GM18951 (cell line): Measurements from ENCODE around the gene ALKAL2.

Experiments
- POLR2A ChIP-seq: IDR thresholded peaks from 4 replicates; pipeline ENCODE4 v1.6.1; 2011; ENCODE audit warnings: mild to moderate bottlenecking; ENCODE audit not compliant: insufficient read length, insufficient read depth; ENCODE audit errors: extremely low read depth
- in situ Hi-C: fragments of 300-500 bp; cut with MboI; formaldehyde crosslinking; loops from one replicate; pipeline ENCODE4 v1.12.0; 2022; ENCODE audit warnings: low sequenced_read_pairs, mixed read lengths, inconsistent platforms; ENCODE audit not compliant: unreplicated experiment

Gene ALKAL2

GRCh38 chr2:273333-273732 is 14.6 kb downstream of the ALKAL2 start:
- in situ Hi-C loops = no loop called here
- TF ChIP-seq POLR2A = no peak

DNA sequence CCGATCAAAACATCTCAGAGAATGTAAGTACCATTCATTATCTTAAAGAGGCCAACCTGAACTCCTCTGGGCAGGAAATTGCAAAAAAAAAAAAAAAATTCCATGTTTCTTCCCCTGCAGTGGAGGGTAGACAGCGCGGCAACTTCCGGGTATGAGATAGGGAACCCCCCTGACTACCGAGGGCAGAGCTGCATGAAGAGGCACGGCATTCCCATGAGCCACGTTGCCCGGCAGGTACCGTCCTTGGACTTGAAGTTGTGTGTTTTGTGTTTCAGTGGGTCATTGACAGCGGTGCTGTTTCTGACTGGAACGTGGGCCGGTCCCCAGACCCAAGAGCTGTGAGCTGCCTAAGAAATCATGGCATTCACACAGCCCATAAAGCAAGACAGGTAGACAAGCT is 16.0 kb downstream of the ALKAL2 start:
- no peak for TF ChIP-seq POLR2A
- in situ Hi-C loops = no loop called here

GRCh38 chr2:270861-271260 is 17.0 kb downstream of the ALKAL2 start:
- no peak for TF ChIP-seq POLR2A
- in situ Hi-C loops = no loop called here

- no peak for TF ChIP-seq POLR2A
- in situ Hi-C loops = no loop called here
Measured at GRCh38 chr2:269356-270030, 18.4 kb downstream of the ALKAL2 start.

- in situ Hi-C loops = no loop called here
- no peak for TF ChIP-seq POLR2A
Measured at GRCh38 chr2:268323-268722, 19.6 kb downstream of the ALKAL2 start.

DNA sequence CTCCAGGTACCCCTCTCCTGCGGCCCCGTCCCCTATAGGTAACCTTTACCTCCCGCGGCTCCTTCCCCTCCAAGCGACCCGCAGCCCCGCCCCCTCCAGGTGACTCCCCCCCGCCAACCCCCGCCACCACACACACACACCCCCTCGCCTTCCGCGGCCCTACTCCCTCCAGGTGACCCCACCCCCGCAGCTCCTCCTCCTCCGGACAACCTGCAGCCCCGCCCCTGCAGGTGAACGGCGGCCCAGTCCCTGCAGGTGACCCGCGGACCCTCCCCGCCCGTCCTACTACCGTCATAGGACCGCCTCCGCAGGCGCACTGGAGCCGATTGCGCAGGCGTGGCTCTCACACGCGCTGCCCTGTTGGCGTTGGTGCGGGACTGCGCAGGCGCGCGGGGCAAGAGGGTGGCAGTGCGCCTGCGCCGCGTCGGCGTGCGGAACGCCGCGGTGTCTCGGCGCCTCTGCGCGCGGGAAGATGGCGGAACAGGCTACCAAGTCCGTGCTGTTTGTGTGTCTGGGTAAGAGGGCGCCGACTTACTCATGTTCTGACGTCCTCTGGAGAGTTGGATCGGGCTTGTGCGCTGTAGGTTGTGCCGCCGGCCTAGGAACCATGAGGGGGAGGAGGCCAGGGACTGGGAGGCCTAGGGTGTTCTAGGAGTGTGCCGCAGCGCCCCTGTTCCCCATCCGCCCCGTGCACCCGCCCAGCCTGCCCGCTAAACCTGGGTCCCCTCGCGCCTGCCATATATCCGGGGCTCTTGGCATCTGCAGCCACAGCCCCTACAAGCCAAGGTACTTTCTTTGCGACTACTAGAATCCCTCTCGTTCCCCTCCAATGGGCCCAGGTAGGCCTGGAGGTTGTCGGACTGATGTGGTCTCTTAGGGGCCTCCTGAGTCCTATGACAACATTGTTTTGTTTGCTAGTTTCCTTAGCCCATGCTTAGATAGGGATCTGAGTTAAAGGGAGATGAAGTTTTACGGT is 23.1 kb downstream of the ALKAL2 start, which contains the start of gene ACP1:
ACP1 (plus strand) TSS at position 455 of the 976 bp plus-strand sequence; CDS start at position 473, 18 bp downstream.
- in situ Hi-C loops = no loop called here
- TF ChIP-seq POLR2A = peak; percentile 92

DNA sequence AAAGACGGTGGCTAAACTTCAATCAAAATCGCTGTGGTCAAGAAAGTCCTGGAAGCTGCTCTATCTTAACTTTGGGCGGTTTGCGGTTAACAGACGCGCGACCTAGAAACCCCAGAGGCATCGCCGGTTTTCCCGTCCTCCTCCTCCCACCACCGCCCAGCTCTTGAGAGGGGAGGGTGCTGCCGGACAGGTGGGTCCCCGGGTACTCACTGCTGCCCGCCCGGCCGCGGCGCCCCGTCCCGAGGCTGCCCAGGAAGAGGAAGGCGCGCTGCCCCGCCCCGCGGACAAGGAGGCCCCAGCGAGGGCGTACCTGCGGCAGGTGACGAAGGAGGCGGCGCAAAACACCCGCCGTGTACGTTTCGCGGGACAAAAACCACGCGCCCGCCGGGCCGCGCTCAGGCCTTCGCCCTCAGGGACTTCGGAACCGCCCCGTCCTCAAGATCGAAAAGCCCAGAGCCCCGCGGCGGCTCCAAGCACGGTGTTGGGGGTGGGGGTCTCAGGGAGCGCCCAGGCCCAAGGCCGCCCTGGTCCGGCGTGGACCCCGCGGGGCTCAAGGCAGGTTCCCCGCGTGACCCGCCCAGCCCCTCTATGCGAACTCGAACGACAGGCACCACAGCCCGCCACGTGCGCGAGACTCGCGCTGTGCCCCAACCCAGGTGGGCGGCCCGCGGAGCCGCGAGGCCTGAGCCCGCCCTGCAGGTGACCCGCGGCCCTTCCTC is 24.0 kb downstream of the ALKAL2 start, which contains the start of gene SH3YL1:
SH3YL1 (minus strand) TSS at position 259 of the 719 bp plus-strand sequence; CDS start at position 211, 48 bp downstream.
- in situ Hi-C loops = no loop called here
- TF ChIP-seq POLR2A = no peak

GRCh38 chr2:263022-263738 is 24.7 kb downstream of the ALKAL2 start:
- TF ChIP-seq POLR2A = no peak
- in situ Hi-C loops = no loop called here

DNA sequence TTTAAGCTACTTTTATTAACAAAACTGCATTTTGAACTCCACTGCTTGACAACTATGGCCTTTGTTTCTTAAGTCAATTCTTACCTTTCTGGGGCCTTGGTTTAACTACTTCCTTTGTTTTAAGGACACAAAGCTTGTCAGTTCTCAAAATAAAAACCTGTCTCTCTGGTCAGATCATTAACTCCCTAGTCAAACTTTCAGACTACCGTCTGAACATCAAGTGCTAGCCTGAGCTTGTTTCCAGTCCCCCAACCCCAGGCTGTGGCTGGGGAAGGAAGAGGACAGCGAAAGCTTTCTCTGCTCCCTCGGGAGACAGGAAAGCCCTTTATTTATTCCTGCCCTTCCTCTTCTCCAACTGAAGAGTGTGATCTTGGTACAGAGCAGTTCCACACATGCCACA is 25.8 kb downstream of the ALKAL2 start:
- TF ChIP-seq POLR2A = no peak
- in situ Hi-C loops = no loop called here

DNA sequence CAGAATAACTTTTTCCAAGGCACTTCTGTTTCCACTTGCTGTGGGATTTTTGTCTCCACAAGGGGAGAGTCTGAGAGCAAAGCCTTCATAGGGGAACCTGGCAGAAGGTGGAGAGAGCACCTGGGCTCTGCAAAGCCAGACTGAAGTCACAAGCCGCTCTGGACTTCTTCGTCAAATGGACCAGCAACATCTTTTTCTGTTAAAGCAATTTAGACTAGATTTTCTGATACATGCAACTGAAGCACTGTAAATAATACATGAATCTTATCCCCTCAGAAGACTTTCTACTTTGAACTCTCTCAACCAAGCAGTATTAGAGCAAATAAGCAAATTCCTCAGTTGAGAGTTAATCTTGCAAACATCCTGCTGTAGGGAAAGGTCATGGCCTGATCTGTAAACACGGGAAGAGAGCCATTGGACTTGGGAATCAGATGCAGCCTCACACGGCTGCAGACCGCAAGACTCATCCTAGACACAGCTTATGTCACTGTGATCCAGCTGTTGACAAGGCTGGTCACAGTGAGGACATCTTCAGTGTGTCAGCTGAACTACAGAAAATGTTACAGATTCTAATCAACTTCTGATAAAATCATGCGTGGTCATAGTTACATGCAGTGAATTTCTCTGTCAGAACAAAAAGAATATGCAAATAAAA is 27.3 kb downstream of the ALKAL2 start:
- no peak for TF ChIP-seq POLR2A
- in situ Hi-C loops = no loop called here

GRCh38 chr2:259789-260331 is 28.0 kb downstream of the ALKAL2 start:
- no peak for TF ChIP-seq POLR2A
- in situ Hi-C loops = no loop called here

- in situ Hi-C loops = no loop called here
- no peak for TF ChIP-seq POLR2A
Measured at GRCh38 chr2:258933-259332, 29.0 kb downstream of the ALKAL2 start.
